Measurements from ENCODE around the gene CD53. TPM values are rescaled to one million over a fixed set of nuclear protein-coding genes. Genes with fewer than 3 reads are reported as not detected.

Gene CD53
- total and polyA plus RNA-seq, 2 of the 4 experiments (the other 2 are of a cell fraction), result not detected

- no peak overlapping the region for H2BK15ac ChIP-seq (ENCODE audit: low read depth, low read length)
- H3K4me2 ChIP-seq (ENCODE audit: low read depth, low read length), result no peak overlapping the region
- no peak overlapping the region for H2AK5ac ChIP-seq (ENCODE audit: low read depth, low read length)
- no peaks in the 10 kb centered on the region for H3K27me3 ChIP-seq (ENCODE audit: control insufficient read depth, insufficient read depth, low read length)
- ChIA-PET POLR2A (ENCODE audit: unreplicated experiment) (no interaction called here), CTCF (no interaction called here)
- no CpG with 5 or more reads among the region's 1 CpG for WGBS, 2 experiments (ENCODE audit: extremely low coverage in 2 of 2, insufficient read length in 1 of 2)
- no peaks in the 10 kb centered on the region for H4K20me1 ChIP-seq (ENCODE audit: insufficient read depth, low read length)
- no peak overlapping the region for H2BK120ac ChIP-seq (ENCODE audit: low read depth, low read length)
- H4K8ac ChIP-seq (ENCODE audit: low read depth in 2 of 2, low read length in 2 of 2), result no peak overlapping the region
- TF ChIP-seq BHLHE40 (IDR thresholded peaks at IDR 0.05; ENCODE audit: low read depth, low read length) (no peak), MAZ (IDR thresholded peaks at IDR 0.05; ENCODE audit: borderline replicate concordance, low read depth, low read length) (no peak)
- in situ Hi-C loops (cut with MboI; ENCODE audit: low sequenced_read_pairs), result no loop called here
- H3K36me3 ChIP-seq (ENCODE audit: control insufficient read depth, insufficient read depth, low read length), result no peaks in the 10 kb centered on the region
- intact Hi-C loops (cut with micrococcal nuclease), result no loop called here
- no peak overlapping the region for H3K23ac ChIP-seq (ENCODE audit: low read depth, low read length)
- no peaks in the 10 kb centered on the region for H3K9me3 ChIP-seq (ENCODE audit: control insufficient read depth, insufficient read depth, low read length)
- H3K56ac ChIP-seq (ENCODE audit: extremely low read depth, insufficient read depth, low read length), result no peak overlapping the region
- H2AK9ac ChIP-seq (replicated peaks; ENCODE audit: low read depth, low read length, poor library complexity), result no peak overlapping the region
- H2BK5ac ChIP-seq (ENCODE audit: low read depth, low read length, poor library complexity, severe bottlenecking), result no peak overlapping the region
- H2BK20ac ChIP-seq (ENCODE audit: low read depth, low read length), result no peak overlapping the region
- no peak overlapping the region for H3K27ac ChIP-seq (ENCODE audit: insufficient read depth, low read length)
- H2AFZ ChIP-seq (replicated peaks; ENCODE audit: low read length, poor library complexity), result no peak overlapping the region
- DNase-seq (no peak), ATAC-seq (ENCODE audit: low read depth) (no peak)
- no peaks in the 10 kb centered on the region for H3K9me1 ChIP-seq (ENCODE audit: insufficient read depth, low read length)
- no peak overlapping the region for H3K18ac ChIP-seq (ENCODE audit: low read depth, low read length)
- no TSS peak for BruUV-seq (replicated peaks)
- no peak overlapping the region for H3K4me3 ChIP-seq (ENCODE audit: insufficient read depth, low read depth, low read length)
- H3K14ac ChIP-seq (replicated peaks; ENCODE audit: low read depth, low read length), result no peak overlapping the region
- no peak overlapping the region for H3K4ac ChIP-seq (ENCODE audit: low read depth, low read length)
- H3K4me1 ChIP-seq (ENCODE audit: control insufficient read depth, insufficient read depth, low read length), result no peaks in the 10 kb centered on the region
- H3K9ac ChIP-seq (ENCODE audit: low read depth, low read length), result no peak overlapping the region
- no peak overlapping the region for H4K91ac ChIP-seq (ENCODE audit: insufficient read depth, low read depth, low read length)
- no peaks in the 10 kb centered on the region for H3K79me1 ChIP-seq (ENCODE audit: low read depth in 1 of 2, low read length in 2 of 2)
- dilution Hi-C loops (cut with HindIII; ENCODE audit: low sequenced_read_pairs, unreplicated experiment), result no loop called here
- no peak overlapping the region for H4K5ac ChIP-seq (ENCODE audit: low read depth, low read length)
These were observed 45.1 kb downstream of the CD53 start for GRCh38 chr1:110918016-110918415.

Data from IMR-90 (cell line).